Measurements from ENCODE around the gene MYH14.

The MYH14 gene

DNA sequence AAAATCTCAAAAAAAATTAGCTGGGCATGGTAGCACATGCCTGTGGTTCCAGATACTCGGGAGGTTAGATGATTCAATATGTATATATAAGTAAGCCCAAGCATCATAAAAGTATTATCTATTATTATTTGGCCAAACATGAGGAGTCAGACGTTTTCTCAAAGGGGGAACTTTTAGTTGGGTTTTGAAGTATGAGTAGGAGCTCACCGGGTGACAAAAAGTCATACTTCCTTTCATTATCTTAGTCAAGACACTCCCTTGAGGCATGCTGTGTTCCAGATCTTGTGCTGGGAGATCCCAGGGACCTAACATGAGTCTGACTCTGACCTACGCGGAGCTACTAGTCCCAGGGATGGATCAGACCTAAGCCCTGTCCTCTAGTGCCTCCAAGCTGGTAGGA lies 8.2 kb upstream of the MYH14 start:
- DNase-seq (ENCODE audit: low read depth), result no peak

DNA sequence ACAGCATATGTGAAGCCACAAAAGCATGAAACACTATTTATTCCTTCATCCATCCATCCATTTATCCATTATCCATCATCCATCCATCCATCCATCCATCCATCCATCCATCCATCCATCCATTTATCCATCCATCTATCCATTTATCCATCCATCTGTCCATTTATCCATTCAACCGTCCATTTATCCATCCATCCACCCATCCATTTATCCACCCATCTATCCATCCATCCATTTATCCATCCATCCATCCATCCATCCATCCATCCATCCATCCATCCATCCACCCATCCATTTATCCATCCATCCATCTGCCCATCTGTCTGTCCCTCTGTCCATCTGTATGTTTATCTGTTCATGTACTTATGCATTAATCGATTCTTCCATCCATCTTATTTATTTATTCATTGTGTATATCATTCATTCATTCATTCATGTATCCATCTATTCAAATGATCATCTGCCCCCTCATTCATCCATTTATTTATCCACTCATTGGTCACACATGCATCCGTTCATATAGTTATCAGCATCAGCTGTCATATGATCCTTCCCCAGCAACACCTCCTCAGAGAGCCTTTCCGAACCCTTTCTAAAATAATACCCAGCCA lies 7.0 kb upstream of the MYH14 start:
- no peak for DNase-seq (ENCODE audit: low read depth)

DNA sequence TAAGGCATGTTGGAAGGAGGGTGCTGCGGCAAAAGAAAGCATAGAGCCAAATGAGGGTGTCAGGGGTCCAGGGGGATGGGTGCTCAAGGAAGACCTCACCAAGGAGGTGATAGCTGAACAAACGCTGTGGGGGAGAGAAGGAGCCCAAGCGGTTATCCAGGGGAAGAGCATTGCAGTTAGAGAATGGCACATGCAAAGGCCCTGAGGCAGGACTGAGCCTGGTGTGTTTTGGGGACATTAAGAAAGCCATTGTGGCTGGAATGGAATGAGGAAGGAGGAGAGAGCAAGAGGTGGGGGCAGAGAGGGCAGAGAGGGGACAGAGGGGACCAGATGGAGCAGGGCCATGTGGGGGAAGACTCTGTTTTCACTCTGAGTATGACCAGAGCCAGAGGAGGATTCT lies 6.1 kb upstream of the MYH14 start:
- DNase-seq (ENCODE audit: low read depth), result no peak

DNA sequence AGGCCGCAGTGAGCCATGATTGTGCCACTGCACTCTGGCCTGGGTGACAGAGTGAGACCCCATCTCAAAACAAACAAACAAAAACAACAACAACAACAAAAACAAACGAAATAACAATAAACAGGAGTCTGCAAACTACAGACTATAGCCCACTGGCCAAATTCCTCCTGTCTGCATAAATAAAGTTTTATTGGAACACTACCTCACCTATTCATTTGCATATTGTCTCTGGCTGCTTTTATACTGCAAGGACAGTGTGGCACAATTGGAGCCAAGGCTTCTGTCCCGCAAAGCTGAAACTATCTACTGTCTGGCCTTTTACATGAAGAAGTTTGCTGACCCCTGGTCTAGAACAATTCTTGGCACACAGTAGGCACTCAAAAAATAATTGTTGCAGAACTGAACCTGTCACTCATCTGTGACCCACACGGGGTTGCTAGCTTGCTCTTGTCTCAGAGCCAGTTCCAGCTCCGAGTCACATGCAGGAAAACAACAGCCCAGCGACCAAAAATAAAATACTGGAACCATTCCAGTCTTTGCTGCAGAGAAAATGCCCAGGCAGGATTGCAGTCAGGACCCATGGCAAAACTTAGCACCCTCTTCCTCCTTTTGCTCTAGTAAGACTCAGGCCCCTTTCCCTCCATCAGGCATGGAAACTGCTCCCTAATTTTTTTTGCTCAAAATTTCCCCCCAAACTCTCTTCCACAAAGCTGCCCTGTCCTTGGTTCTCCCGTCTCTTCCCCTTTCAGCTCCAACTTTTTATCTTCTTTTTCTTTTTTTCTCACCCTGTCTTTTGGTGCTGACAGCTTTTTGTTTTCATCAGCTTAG lies 4.8 kb upstream of the MYH14 start:
- DNase-seq (ENCODE audit: low read depth), result no peak

DNA sequence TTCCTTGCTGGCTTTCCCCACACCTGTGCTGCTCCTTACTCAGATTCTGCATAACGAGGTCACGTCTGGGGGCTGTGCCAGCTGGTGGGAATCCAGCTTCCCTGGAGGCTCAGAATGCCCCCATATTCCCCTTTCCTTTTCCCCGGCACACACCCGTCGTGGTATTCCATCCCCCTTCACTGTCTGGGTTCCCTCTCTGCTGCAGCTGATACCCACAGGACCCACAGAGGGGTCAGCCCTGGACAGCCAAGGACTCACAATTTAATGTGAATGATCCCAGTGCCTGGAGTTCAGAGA lies 4.2 kb upstream of the MYH14 start:
- no peak for DNase-seq (ENCODE audit: low read depth)

DNA sequence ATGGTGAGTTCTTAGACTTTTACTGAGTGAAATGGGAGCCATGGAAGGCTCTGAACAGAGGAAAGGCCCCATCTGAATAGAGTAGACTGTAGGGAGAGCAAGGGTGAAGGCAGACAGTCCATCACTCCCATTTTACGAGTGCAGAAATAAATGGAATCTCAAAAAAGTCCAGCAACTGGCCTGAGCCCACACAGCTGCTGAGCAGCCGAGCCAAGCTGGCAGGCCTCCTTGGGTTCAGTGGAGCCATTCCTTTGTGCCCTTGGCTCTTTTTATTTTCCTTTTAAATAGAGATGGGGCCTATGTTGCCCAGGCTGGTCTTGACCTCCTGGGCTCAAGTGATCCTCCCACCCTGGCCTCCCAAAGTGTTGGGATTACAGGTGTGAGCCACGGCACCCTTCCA lies 1.0 kb upstream of the MYH14 start:
- DNase-seq (ENCODE audit: low read depth), result no peak

DNA sequence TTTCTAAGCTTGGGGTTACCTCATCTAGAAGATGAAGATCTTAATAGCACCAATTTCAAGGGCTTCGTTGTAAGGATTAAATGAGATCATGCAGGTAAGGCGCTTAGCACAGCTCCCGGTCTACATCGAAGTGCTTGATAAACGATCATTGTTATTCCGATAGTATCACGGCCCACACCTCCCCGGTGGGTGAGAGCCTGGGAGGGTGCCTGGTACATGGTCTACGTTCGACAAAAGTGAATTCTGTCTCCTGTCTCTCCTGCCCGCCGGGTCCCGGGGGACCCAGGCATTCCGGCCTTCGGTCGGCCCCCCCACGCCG lies 501 bp upstream of the MYH14 start:
- DNase-seq (ENCODE audit: low read depth), result no peak

DNA sequence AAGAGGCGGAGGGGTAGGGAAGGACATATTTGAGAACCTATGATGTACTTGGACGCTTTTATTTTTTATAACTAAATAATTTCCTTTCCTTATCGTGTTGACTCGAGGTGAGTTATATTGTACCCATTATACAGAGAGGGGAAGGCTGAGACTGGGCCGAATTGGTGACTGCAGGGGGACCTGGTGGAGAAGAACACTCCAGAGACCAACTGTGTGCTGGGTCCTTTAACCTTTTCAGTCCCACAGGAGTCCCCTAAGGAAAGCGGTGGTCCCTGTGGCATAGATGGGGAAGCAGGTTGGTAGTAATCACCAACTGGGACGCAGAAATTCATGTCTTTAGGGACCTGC lies 633 bp downstream of the MYH14 start:
- no peak for DNase-seq (ENCODE audit: low read depth)

DNA sequence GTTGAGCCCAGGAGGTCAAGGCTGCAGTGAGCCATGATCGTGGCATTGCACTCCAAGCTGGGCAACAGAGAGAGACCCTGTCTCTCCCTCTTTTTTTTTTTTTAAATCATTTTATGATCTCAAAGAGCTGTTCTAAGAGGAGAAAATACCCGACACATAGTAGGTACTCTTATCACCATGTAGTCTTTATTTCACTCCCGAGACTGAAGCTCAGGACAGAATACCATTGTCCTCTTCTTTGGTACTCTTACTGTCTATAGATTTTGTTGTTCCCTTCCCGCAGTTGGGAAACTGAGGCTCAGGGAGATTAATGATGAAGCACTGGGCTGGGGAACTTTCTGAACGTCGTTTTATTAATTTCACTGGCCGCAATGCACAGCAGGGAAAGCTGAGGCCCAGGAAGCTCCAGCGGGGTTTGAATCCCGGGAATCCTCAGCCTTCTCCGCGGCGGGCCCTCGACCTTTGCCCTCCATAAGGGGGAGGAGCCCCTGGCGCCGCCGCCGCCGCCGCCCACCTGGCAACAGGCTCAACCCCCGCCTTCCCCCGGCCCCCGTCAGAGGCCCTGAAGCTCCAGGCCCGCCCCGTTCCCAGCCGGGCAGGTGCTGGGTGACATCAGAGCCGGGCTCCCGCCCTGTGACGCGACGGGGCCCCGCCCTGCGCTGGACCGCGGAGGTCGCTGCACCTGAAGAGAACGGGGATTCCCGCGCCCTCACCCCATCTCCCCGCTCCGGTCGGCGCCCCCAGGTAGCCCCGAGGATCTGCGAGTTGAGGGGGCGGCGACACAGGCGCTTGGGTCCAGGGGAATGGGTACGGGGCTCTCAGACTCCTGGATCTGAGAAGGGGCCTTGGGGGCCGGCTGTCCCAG lies 1.6 kb downstream of the MYH14 start:
- DNase-seq (ENCODE audit: low read depth), result no peak

DNA sequence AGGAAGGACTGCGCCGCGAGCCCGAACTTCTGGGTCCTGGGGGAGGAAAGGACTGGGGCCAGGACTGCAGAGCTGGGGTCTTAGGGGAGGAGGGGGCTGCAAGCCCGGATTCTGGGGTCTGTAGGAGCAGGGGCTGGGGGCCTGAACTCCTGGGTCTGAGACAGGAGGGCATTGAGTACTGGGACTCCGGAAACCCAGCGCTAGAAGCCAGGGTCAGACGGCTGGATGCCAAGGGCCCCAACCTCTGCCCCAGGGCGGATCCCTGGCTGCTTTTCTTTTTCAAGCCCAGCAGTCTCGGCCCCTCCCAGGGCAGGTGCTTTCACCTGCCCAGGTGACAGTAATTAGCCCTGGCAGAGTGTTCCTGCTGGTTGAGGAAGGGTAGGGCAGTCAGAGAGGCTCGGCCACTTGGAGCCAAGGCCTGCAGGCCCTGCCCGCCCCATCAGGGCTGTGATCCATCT lies 2.3 kb downstream of the MYH14 start:
- no peak for DNase-seq (ENCODE audit: low read depth)

DNA sequence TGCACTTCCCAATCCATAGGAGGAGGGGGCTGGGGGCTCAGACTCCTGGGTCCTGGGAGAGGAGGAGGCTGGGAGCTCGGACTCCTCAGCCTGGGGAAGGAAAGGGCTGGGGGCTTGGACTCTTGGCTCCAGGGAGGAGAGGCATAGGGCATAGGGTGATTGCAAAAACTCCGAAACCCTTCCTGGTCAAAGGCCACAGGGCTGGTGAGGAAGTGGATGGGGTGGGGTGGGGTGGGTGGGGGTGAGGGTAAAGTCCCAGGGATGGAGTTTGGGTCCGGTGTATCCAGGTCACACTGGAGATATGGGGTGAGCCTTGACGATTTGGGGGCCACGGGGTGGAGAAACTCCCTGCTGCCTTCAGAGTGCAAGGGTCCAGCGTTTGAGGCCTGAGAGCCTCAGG lies 2.8 kb downstream of the MYH14 start:
- DNase-seq (ENCODE audit: low read depth), result no peak

DNA sequence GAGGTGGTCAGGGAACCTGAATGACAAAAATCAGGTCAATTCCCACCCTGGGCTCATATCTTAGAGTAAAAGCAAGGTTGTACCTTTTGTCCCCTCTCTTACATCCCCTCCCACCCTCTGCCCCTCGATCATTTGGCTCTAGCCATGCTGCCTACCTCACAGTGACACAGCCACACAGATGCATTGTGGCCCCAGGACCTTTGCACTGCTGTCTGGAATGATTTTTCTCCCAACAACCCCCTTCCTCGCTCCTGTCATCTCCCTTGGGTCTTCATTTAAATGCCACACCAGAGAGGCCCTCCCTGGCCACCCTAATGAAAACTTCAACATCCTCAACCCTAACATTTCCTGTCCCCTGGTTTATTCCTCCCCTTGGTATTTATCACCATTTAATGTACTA lies 4.3 kb downstream of the MYH14 start:
- no peak for DNase-seq (ENCODE audit: low read depth)

DNA sequence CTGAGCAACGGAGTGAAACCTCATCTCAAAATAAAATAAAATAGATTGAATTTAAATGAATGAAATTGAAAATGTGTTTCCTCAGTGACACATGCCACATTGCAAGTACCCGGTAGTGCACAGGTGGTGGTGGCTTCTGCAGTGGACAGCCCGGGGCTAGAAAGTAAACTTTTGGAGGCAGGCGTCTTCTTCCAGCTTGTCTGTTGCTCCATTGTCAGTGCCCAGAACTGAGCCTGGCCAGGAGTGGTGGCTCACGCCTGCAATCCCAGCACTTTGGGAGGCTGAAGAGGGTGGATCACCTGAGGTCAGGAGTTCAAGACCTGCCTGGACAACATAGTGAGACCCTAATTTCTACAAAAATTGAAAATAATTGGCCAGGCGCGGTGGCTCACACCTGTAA lies 5.7 kb downstream of the MYH14 start:
- DNase-seq (ENCODE audit: low read depth), result no peak

DNA sequence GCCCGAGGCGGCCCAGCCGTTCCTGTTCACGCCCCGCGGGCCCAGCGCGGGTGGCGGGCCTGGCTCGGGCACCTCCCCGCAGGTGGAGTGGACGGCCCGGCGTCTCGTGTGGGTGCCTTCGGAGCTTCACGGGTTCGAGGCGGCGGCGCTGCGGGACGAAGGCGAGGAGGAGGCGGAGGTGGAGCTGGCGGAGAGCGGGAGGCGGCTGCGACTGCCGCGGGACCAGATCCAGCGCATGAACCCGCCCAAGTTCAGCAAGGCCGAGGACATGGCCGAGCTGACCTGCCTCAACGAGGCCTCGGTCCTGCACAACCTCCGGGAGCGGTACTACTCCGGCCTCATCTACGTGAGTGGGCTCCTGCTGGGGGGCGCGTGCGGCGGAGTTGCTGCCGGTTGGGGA lies 7.0 kb downstream of the MYH14 start:
- DNase-seq (ENCODE audit: low read depth), result no peak

DNA sequence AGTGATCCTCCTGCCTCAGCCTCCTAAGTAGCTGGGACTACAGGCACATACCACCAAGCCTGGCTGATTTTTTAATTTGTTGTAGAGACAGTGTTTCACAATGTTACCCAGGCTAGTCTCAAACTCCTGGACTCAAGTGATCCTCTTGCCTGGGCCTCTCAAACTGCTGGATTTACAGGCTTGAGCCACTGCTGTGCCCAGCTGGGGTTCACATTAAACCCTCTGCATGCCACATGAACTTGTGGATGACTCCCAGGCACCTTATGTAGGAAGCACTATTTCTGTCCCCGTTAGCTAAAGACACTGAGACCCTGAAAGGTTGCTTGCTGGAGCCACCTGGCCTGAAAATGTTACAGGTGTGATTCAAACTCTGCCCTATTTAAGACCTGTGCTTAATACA lies 10.5 kb downstream of the MYH14 start:
- DNase-seq (ENCODE audit: low read depth), result no peak

DNA sequence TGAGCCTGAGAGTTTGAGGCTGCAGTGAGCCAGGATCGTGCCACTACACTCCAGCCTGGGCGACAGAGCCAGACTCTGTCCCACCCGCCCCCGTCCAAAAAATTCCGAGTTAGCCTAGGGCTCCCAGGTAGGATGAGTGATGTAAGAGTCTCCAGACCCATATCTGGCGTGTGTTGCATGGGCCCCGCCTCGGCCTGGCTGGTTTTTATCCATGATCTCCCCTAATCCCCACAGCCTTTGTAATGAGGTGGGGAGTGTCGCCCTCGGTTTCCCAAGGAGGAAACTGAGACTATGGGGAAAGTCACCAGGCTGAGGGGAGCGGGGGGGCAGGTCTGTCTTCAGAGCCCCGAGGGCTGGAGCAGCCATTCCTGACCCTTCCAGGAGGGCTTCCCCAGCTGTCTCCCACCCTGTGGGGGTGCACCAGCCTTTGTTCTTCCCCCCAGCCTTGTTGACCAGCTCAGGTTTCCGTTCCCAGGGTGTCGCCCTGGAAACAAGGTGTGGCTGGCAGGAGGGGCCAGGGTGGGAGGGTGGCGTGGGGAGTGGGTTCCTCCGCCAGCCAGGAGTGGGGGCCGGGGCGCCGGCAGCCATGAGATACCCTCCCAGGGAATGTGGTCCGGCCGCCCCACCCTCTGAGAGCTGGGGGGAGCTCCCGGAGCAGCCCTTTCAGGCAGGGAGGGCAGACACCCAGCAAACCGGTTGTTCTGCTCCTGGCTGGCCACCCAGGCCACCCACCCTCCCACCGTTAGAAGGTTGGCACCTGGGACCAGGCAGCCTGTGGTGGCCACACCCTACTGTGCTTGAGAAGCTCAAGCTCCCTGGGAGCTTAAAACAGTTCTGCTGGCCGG lies 11.5 kb downstream of the MYH14 start:
- DNase-seq (ENCODE audit: low read depth), result no peak

DNA sequence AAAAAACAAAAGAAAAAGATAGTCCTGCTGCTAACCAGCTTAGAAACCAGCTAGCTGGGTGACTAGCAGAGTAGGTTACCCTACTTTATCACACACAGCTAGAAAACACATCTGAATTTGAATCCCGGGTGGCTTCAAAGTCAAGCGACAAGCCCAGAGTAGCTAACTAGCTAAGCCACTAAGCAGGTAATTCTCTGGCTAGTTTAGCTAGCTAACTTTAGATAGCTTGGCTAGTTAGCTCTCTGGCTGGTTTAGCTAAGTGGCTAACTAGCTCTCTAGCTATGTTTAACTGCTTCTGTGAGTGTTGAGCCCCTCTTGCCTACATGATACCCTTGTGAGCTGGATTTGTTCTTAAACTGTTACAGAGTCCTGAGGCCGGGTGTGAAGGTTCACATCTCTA lies 12.4 kb downstream of the MYH14 start:
- no peak for DNase-seq (ENCODE audit: low read depth)

DNA sequence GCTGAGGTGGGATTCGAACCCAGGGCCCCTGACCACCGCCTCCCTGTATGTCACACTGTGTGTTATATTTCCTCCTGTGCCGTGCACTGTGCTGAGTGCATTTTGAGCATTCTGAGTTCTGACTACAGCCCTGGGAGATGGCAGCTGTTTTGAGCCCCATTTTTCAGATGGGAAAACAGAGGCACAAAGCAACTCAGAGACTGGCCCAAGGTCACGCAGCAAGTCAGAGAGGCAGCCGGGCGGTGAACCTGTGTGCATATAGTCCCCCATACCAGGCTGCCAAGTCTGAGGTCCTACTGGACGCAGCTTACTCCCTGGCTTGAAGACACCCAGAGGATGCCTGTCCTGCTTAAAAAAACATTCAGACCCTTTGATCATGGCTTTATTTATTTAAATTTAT lies 17.7 kb downstream of the MYH14 start:
- DNase-seq (ENCODE audit: low read depth), result no peak

DNA sequence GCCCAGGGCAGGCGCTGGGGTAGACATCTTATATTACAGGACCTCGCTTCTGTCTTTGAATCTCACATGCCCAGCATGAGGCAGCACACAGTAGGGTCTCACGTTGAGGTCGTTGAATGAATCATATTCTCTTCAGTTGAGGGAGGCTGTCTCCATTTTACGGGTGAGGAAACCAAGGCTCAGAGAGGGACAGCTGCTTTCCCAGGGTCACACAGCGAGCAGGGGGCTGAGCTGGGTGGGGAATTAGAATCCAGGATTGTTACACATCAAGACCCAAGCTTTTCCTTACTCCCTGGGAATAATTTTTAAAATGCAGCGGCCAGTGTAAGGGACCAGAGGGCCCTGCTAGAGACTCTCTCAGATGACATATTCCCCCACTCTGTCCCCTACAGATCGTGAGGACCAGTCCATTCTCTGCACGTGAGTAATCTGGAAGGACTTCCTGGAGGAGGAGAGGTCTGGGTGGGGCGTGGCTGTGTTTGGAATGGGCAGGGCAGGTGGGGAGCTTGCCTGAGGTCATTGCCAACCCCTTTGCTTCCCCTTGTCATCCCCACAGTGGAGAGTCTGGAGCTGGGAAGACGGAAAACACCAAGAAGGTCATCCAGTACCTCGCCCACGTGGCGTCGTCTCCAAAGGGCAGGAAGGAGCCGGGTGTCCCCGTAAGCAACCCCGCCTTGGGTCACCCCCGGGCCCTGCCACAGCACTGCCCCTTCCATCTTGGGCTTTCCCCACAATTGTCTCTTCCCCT lies 19.4 kb downstream of the MYH14 start:
- no peak for DNase-seq (ENCODE audit: low read depth)

DNA sequence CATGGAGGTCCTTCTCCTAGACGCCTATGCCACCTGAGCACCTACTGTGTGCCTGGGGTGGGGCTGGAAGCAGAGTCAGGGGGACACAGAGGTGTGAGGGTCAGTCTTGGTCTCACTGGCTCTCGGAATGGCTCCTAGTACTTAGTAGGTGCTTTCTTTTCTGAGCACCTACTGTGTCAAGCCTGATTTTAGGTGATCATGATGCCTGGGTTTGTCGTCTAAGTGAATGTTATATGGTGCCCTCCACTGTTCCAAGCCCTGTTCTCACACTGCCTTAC lies 20.0 kb downstream of the MYH14 start:
- no peak for DNase-seq (ENCODE audit: low read depth)

DNA sequence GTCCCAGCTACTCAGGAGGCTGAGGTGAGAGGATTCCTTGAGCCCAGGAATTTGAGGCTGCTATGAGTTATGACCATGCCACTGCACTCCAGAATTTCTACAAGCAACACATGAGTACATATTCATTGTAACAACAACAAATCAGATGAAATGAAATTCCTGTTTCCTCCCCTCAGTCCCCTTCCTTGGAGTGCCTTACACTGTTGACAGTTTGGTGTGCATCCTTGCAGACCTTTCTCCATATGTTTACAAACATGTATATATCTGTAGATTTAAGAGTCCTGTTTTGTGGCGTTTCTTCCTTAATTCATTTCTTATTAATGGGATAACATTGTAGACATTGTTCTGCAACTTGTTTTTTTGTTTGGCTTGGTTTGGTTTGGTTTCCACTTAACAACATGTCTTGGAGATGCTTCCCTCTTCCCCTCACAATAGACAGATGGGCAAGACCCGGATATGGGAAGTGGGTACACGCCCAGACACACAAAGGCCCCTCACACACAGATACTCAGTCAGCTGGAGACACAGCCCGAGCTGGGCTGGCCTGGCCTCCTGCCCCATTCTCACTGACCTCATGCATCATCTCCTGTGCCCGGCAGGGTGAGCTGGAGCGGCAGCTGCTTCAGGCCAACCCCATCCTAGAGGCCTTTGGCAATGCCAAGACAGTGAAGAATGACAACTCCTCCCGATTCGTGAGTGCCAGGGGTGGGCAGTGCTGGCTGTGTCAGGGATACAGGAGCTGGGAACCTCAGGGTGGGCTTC lies 21.7 kb downstream of the MYH14 start:
- DNase-seq (ENCODE audit: low read depth), result no peak
